DOHH2 (cell line): ENCODE measurements around the gene MLST8.

ENCODE experiments used
- H3F3A ChIP-seq: fragments of 200-600 bp; sonication (generic), shearing (Covaris generic); 2 replicates; pipeline ENCODE4 v1.6.0; 2016; ENCODE audit warnings: antibody characterized with exemption, mild to moderate bottlenecking; ENCODE audit not compliant: control insufficient read depth, insufficient read depth
- H3K27ac ChIP-seq: fragments of 200-600 bp; sonication (generic); 2 replicates; pipeline ENCODE4 v1.5.1; 2014; ENCODE audit warnings: low read depth, mild to moderate bottlenecking, low read length, moderate library complexity
- H3K27me3 ChIP-seq: fragments of 200-600 bp; sonication (generic); 2 replicates; pipeline ENCODE4 v1.6.1; 2014; ENCODE audit warnings: mild to moderate bottlenecking, low read length, mixed read lengths; ENCODE audit not compliant: control insufficient read depth
- H3K36me3 ChIP-seq: fragments of 200-600 bp; sonication (generic); 2 replicates; pipeline ENCODE4 v1.6.1; 2014; ENCODE audit warnings: mild to moderate bottlenecking, low read length, moderate library complexity, mixed read lengths; ENCODE audit not compliant: control insufficient read depth
- H3K4me1 ChIP-seq: fragments of 200-600 bp; sonication (generic); 2 replicates; pipeline ENCODE4 v1.6.1; 2014; ENCODE audit warnings: mild to moderate bottlenecking, low read length, mixed read lengths; ENCODE audit not compliant: control insufficient read depth
- H3K4me2 ChIP-seq: fragments of 200-600 bp; sonication (generic); 2 replicates; pipeline ENCODE4 v1.6.0; 2014; ENCODE audit warnings: mild to moderate bottlenecking, low read length, moderate library complexity
- H3K4me3 ChIP-seq: fragments of 200-600 bp; sonication (generic); 2 replicates; pipeline ENCODE4 v1.5.1; 2014; ENCODE audit warnings: mild to moderate bottlenecking, low read length, mixed read lengths
- H3K79me2 ChIP-seq: fragments of 200-600 bp; sonication (generic); 2 replicates; pipeline ENCODE4 v1.6.1; 2014; ENCODE audit warnings: mild to moderate bottlenecking, low read length, mixed read lengths; ENCODE audit not compliant: control insufficient read depth
- H3K9me2 ChIP-seq: fragments of 200-600 bp; sonication (generic); replicated peaks from 2 replicates; pipeline ENCODE4 v1.6.1; 2014; ENCODE audit warnings: mild to moderate bottlenecking, low read length, mixed read lengths; ENCODE audit not compliant: control insufficient read depth
- H3K9me3 ChIP-seq: fragments of 200-600 bp; sonication (generic); 2 replicates; pipeline ENCODE4 v1.6.1; 2014; ENCODE audit warnings: antibody characterized with exemption, low read length, mixed read lengths; ENCODE audit not compliant: control insufficient read depth, insufficient read depth
- H4K20me1 ChIP-seq: fragments of 200-600 bp; sonication (generic); 2 replicates; pipeline ENCODE4 v1.6.0; 2014; ENCODE audit warnings: low read depth, mild to moderate bottlenecking, antibody characterized with exemption, low read length, moderate library complexity; ENCODE audit not compliant: control insufficient read depth, insufficient read depth
- EZH2phosphoT487 ChIP-seq: fragments of 200-600 bp; sonication (generic); IDR thresholded peaks from 2 replicates; pipeline ENCODE4 v1.6.1; 2017; ENCODE audit warnings: borderline replicate concordance, mild to moderate bottlenecking, antibody characterized with exemption, low read length, moderate library complexity, mixed read lengths
- TF ChIP-seq, protein P1 (sequence below): fragments of 200-600 bp; sonication (generic); IDR thresholded peaks from one replicate; pipeline ENCODE4 v1.5.1; 2014; ENCODE audit warnings: antibody characterized with exemption, mild to moderate bottlenecking, low read depth, low read length; ENCODE audit not compliant: poor library complexity, severe bottlenecking

The MLST8 gene

GRCh38 chr16:2160915-2161551 is 44.2 kb upstream of the MLST8 start:
- Histone ChIP-seq H3K9me2 (no peaks in the 10 kb centered on the region), H3F3A (peaks cover 8% of the 10 kb centered on the region), H3K36me3 (peaks cover 58% of the 10 kb centered on the region), H3K4me1 (peaks cover 44% of the 10 kb centered on the region), H4K20me1 (no peaks in the 10 kb centered on the region; the same call in none of the 2 replicates), H3K9me3 (peaks cover 17% of the 10 kb centered on the region; the same call in 1 of the 2 replicates), H3K79me2 (peaks cover 88% of the 10 kb centered on the region), H3K4me3 (no peak overlapping the region), H3K4me2 (peak overlapping the region; percentile 16), H3K27me3 (no peaks in the 10 kb centered on the region), H3K27ac (no peak overlapping the region)
- TF ChIP-seq EZH2phosphoT487, result no peak
- TF ChIP-seq, protein P1, sequence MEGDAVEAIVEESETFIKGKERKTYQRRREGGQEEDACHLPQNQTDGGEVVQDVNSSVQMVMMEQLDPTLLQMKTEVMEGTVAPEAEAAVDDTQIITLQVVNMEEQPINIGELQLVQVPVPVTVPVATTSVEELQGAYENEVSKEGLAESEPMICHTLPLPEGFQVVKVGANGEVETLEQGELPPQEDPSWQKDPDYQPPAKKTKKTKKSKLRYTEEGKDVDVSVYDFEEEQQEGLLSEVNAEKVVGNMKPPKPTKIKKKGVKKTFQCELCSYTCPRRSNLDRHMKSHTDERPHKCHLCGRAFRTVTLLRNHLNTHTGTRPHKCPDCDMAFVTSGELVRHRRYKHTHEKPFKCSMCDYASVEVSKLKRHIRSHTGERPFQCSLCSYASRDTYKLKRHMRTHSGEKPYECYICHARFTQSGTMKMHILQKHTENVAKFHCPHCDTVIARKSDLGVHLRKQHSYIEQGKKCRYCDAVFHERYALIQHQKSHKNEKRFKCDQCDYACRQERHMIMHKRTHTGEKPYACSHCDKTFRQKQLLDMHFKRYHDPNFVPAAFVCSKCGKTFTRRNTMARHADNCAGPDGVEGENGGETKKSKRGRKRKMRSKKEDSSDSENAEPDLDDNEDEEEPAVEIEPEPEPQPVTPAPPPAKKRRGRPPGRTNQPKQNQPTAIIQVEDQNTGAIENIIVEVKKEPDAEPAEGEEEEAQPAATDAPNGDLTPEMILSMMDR, result no peak

GRCh38 chr16:2161911-2162310 is 43.3 kb upstream of the MLST8 start:
- TF ChIP-seq, protein P1, result no peak
- no peak for TF ChIP-seq EZH2phosphoT487
- peaks cover 64% of the 10 kb centered on the region for H3K36me3 ChIP-seq
- H3K27me3 ChIP-seq, result no peaks in the 10 kb centered on the region
- H3K4me2 ChIP-seq, result no peak overlapping the region
- H3K79me2 ChIP-seq, result peaks cover 86% of the 10 kb centered on the region
- no peaks in the 10 kb centered on the region for H3K9me2 ChIP-seq
- no peaks in the 10 kb centered on the region; the same call in 1 of the 2 replicates for H4K20me1 ChIP-seq
- H3K9me3 ChIP-seq, result peaks cover 17% of the 10 kb centered on the region; the same call in 1 of the 2 replicates
- peaks cover 8% of the 10 kb centered on the region for H3F3A ChIP-seq
- no peak overlapping the region for H3K4me3 ChIP-seq
- peaks cover 41% of the 10 kb centered on the region for H3K4me1 ChIP-seq
- no peak overlapping the region for H3K27ac ChIP-seq

DNA sequence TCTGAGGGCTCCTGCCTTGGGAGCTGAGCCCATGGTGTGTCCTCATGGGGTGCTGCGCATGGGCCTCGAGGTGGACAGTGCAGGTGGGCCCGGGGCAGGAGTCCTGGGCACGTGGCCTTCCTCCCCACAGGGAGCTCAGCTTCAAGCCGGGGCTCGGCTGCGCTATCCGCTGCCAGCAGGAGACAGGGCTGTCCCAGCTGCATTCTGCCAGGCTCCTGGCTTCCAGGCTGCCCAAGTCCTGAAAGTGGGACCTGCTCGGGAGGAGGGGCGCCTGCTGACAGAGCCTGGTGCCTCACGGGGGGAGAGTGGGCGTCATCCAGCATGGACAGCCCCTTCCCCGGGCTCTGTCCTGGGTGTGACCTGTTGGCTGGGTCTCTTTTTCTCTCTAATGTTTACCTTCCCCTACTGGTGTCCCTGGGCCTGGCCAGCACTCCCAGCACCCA is 42.6 kb upstream of the MLST8 start:
- Histone ChIP-seq H3K9me3 (peaks cover 17% of the 10 kb centered on the region; the same call in 1 of the 2 replicates), H3K4me3 (no peak overlapping the region), H4K20me1 (no peaks in the 10 kb centered on the region; the same call in 1 of the 2 replicates), H3F3A (peaks cover 8% of the 10 kb centered on the region), H3K36me3 (peaks cover 64% of the 10 kb centered on the region), H3K4me2 (no peak overlapping the region), H3K27ac (no peak overlapping the region), H3K4me1 (peaks cover 33% of the 10 kb centered on the region), H3K9me2 (no peaks in the 10 kb centered on the region), H3K79me2 (peaks cover 78% of the 10 kb centered on the region), H3K27me3 (no peaks in the 10 kb centered on the region)
- TF ChIP-seq, protein P1, result no peak
- TF ChIP-seq EZH2phosphoT487, result no peak
